GM21529 (cell line): ENCODE data around the gene MPZL2.
"Not testable (repeated sequence)": the region's sequence is repeated elsewhere in the genome, so short reads cannot be mapped to it uniquely, and the experiment has no call there.

Experiments
- ATAC-seq: cut with Tn5 transposase; IDR thresholded peaks from one replicate; pipeline ENCODE4 v1.9.1; 2021; ENCODE audit not compliant: unreplicated experiment

Gene MPZL2

GRCh38 chr11:118263695-118264568 lies at the start of gene MPZL2:
Gene MPZL2, minus strand, starts transcription at chr11:118264297. Its CDS starts 144 bp downstream, at chr11:118264153.
- no peak for ATAC-seq

DNA sequence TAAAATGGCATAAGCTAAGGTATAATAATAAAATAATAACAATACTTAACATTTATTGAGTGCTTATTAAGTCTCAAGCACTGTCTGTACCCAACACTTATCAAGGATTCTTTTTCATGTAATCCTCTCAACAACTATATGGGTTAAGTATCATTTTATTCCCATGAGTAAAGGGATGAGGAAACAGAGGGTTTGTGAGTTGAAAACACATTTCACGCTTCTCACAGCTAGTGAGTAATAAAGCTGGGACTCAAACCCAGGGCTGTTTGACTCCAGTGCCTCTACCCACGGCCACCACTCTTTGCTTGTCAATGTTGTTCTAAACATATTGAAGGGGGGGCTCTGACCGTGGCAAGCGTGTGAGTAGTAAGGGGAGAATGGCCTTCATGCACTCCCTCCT lies 49.1 kb upstream of the MPZL2 start:
- ATAC-seq: no peak

DNA sequence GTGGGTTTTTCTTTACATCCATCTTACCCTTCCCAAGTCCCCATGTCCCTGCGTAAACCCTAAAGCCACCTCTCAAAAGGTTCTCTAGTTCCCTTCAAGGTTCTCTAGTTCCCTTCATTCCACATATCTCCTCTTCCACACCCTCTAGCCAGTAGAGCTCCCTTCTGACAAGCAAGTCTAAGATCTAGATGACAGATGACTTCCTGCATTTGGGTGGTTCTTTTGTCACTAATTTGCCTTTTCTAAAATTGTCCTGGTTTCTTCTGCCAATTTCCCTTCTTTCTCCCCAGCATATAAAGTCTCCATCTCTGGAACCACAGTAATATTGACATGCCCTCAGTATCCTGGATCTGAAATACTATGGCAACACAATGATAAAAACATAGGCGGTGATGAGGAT lies 48.2 kb upstream of the MPZL2 start:
- no peak for ATAC-seq

- no peak for ATAC-seq
These were observed 47.4 kb upstream of the MPZL2 start for GRCh38 chr11:118311518-118311917.

- ATAC-seq: no peak
These were observed 46.8 kb upstream of the MPZL2 start for GRCh38 chr11:118310781-118311485.

DNA sequence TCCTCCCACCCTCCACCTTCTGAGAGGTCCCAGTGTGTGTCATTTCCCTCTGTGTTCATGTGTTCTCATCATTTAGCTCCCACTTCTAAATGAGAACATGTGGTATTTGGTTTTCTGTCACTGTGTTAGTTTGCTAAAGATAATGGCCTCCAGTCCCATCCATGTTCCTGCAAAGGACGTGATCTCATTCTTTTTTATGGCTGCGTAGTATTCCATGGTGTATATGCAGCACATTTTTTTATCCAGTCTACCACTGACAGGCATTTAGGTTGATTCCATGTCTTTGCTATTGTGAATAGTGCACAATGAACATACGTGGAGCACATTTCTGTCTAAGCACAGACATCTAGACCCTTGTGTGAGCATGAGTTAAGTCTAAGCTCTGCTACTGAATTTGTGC lies 46.2 kb upstream of the MPZL2 start:
- no peak for ATAC-seq

- ATAC-seq: not testable (repeated sequence)
These were observed 45.0 kb upstream of the MPZL2 start for GRCh38 chr11:118308995-118309528.

DNA sequence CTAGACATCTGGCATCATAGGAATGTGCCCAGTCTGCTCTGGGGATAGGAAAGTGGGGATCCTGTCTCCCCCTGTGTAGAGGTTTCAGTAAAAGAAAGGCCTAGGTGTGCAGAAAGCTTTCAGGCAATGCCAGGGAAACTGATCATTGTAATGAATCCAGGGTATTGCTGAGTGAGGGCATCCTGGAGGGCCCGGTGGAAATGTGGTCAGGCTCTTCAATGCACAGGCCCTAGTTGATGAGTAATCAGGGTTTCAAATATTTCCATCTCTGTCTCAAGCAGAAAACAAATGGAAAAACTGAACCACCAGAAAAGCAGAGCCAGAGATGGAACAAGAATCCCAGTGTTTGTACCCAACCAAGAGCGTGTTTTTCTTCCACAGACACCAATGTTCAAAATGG lies 42.5 kb upstream of the MPZL2 start:
- ATAC-seq: no peak

- no peak for ATAC-seq
These were observed 41.6 kb upstream of the MPZL2 start for GRCh38 chr11:118305726-118306125.

DNA sequence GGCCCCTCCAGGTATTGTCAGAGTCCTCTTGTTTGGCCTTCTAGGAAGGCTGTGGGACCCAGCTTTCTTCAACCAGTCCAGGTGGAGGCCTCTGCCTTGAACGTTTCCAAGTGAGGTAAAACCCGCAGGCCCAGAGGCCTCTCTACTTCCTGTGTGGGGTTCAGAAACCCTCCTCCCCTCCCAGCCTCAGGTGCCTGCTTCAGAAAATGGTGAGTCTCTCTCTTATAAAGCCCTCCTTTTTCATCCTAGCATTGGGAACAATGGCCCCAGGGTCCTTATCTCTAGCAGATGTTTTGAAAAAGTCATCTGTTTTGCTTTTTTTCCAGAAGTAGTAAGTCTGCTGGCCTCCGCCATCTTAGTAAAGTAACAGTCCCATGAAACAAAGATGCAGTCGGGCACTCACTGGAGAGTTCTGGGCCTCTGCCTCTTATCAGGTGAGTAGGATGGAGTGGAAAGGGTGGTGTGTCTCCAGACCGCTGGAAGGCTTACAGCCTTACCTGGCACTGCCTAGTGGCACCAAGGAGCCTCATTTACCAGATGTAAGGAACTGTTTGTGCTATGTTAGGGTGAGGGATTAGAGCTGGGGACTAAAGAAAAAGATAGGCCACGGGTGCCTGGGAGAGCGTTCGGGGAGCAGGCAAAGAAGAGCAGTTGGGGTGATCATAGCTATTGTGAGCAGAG lies 40.6 kb upstream of the MPZL2 start, which contains the start of gene CD3E:
CD3E (plus strand) TSS at position 163 of the 681 bp plus-strand sequence; CDS start at position 386, 223 bp downstream.
- no peak for ATAC-seq

DNA sequence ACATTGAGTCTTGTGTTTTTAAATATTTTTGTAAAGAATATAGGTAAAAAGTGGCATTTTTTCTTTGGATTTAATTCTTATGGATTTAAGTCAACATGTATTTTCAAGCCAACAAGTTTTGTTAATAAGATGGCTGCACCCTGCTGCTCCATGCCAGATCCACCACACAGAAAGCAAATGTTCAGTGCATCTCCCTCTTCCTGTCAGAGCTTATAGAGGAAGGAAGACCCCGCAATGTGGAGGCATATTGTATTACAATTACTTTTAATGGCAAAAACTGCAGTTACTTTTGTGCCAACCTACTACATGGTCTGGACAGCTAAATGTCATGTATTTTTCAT lies 40.1 kb upstream of the MPZL2 start:
- no peak for ATAC-seq

GRCh38 chr11:118301600-118302195 lies 37.6 kb upstream of the MPZL2 start:
- ATAC-seq: no peak

DNA sequence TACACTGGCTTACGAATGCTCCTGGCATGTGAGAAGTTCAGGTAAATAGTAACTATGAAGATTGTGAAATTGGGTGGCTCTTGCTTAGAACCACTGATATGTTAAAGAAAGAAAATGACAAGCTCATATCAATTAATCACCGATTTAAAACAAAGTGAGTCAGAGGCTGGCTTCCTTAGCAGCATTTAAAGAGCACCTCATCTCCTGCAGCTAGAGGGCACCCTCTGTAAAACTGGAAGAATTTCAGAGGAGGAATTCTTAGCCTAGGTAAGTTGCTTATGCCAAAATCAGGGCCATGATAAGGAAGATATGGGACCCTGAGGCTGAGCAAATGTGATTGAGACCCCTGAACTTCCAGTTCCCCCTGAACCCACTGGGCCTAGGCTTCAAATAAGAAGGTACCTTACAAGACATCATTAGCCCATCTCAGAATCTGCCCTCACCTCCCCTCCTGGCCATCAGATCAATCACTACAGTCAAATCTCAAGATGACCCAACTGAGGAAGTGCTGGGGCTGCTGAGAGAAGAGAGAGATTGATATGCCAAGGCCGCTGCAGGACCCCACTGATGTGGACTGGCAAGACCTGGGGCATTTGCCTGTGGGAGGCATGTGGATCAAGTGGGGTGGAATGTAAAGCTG lies 31.8 kb upstream of the MPZL2 start:
- ATAC-seq: no peak

DNA sequence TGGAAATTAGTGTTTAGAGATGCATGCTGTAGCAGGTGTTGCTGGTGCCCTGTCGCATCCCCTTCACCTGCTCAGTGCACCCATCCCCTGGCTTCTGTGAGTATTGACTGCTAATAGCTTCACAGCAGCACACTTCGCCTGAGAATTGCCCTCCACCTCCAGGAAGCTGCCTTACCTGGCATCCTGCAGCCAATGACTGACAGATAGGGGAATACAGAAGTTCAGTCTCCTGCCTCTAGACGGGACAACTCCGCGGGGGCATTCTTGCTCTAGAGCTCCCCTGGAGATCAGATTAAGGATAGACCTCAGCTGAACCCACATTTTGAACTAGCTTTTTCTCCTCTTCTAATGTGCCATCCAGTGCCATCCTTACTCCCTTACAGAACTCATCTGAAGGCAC lies 31.1 kb upstream of the MPZL2 start:
- no peak for ATAC-seq

DNA sequence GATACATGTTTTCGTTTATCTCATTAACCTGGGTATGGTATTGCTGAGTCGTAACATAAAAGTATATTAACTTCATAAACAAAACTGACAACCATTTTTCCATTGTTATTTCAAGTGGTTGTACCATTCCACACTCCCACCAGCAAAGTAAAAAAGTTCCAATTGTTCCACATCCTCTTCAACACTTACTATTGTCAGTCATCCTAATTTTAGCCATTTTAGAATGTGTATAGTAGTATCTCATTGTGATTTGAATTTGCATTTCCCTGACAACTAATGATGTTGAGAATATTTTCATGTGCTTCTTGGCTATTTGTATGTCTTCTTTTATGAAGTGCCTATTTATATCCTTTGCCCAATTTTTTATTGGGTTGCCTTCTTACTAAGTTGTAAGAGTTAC lies 30.0 kb upstream of the MPZL2 start:
- ATAC-seq: no peak

- no peak for ATAC-seq
These were observed 27.5 kb upstream of the MPZL2 start for GRCh38 chr11:118291477-118292135.

- no peak for ATAC-seq
These were observed 26.8 kb upstream of the MPZL2 start for GRCh38 chr11:118290923-118291322.

DNA sequence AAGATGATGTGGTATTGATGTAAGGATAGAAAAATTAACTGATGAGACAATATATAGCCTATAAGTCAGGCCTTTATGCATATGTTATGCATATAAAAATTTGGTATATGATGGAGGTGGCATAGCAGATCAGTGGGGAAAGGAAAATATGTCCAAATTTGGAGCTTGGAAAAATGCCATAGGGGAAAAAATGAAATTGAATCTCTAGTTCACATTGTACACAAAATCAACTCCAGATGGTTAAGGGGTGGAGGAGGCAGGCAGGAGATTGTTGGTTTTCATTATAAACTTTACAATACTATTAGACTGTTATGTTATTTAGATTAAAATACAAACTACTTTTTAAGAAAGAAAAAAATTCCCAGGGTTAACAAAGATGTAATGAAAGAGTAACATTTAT lies 25.3 kb upstream of the MPZL2 start:
- ATAC-seq: no peak

- no peak for ATAC-seq
These were observed 22.9 kb upstream of the MPZL2 start for GRCh38 chr11:118287006-118287405.

DNA sequence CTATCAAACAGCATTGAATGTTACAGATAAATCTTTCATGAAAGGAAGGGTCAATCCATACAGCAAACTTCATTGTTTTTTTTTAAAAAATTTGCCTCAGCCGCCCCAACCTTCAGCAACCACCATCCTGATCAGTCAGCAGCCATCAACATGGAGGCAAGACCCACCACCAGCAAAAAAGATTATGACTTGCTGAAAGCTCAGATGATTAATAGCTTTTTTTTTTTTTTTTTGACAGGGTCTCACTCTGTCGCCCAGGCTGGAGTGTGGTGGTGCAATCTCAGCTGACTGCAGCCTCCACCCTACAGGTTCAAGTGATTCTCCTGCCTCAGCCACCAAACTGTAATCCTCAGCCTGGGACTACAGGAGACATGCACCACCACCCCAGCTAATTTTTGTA lies 22.4 kb upstream of the MPZL2 start:
- no peak for ATAC-seq
